ENCODE results near the gene COPB2.

Gene COPB2

DNA sequence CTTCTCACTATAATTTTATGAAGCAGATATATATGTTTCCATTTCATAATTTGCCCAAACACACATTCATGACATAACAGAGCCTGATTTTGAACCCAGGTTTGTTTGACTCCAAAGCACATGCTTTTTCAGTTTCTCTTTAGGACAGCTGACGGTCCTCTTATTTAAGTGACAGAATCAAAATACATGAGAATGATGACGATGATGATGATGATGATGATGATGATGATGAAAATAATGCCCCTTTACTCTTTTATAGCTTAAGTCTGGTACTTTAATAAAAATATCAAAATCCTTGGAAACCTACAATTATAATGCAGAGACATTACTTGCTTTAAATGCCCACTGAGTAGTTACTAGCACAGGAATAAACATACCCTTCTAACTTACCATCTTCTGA is 15.3 kb downstream of the COPB2 start:
- TF ChIP-seq, protein P1, sequence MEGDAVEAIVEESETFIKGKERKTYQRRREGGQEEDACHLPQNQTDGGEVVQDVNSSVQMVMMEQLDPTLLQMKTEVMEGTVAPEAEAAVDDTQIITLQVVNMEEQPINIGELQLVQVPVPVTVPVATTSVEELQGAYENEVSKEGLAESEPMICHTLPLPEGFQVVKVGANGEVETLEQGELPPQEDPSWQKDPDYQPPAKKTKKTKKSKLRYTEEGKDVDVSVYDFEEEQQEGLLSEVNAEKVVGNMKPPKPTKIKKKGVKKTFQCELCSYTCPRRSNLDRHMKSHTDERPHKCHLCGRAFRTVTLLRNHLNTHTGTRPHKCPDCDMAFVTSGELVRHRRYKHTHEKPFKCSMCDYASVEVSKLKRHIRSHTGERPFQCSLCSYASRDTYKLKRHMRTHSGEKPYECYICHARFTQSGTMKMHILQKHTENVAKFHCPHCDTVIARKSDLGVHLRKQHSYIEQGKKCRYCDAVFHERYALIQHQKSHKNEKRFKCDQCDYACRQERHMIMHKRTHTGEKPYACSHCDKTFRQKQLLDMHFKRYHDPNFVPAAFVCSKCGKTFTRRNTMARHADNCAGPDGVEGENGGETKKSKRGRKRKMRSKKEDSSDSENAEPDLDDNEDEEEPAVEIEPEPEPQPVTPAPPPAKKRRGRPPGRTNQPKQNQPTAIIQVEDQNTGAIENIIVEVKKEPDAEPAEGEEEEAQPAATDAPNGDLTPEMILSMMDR (conservative IDR thresholded peaks at IDR 0.05) = no peak
- H3K27ac ChIP-seq = no peak overlapping the region

DNA sequence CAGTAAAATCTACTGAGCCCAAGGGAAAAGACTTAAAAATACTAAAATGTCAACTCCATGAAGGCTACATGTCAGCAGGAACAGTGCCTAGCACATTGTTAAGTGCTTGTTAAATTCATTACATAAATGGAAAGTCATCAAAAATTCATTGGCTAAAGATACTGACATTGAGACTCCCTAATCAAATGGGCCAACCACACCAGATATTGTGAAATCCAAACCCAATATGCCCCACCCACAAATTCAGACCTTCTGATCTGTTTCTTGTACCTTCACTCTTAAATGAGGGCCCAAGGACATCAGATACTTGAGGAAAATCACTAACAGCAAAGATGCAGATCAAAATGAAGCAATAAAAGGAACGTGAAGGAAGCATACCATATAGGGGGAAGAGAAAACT is 24.9 kb downstream of the COPB2 start:
- H3K27ac ChIP-seq = no peak overlapping the region
- TF ChIP-seq, protein P1 (conservative IDR thresholded peaks at IDR 0.05) = no peak

DNA sequence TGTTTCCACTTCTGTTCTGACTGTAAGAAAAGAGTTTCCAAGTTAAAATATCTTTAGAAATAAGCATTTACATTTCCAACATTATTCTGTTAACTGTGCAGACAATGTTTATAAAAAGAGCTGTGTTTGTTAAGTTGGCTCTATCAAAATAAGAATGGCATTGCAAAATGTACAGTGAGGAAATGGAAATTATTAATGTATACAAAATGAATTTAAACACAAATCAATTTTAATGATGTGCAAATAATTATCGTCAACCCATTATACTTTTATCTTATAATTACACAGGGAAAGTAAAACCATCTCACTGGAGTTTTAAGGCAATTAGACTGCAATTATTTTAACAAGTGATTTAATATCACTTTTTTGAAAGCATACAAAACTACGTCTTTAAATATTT is 28.2 kb downstream of the COPB2 start:
- no peak overlapping the region for H3K27ac ChIP-seq
- TF ChIP-seq, protein P1 (conservative IDR thresholded peaks at IDR 0.05) = no peak

DNA sequence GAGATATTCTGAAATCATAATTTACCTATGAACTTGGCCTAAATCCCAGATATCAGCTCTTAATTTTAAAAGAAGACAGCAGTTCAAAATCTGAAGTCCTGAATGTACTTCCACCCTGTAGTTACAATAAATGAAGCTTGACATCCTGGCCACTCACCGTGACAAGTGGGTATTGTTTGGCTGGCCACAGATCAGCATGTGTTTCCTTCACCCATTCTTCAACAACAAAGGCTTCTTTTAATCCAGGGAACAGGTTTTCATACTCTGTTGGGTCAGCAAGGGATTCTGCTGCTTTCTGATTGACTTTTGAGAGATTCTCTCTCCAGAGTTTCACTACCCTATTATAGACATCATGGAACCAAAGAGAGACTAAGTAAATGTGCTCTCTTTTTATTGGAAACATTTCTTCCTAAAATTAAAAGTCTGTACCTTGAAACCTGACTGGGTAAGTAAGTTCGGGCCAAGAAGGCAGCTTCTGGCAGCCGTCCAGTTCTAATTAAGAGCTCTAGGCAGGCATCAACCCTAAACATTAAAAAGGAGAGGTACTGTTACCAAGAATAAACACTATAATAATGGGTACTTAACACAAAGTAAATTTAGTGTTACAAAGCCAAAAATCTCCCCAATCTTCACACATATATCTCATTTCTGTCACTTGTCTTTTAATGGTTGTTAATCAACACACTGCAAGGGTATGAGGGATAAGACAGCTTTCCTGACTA is 30.4 kb downstream of the COPB2 start:
- no peak overlapping the region; the same call in 1 of the 2 replicates for H3K27ac ChIP-seq
- TF ChIP-seq, protein P1 (conservative IDR thresholded peaks at IDR 0.05) = no peak

DNA sequence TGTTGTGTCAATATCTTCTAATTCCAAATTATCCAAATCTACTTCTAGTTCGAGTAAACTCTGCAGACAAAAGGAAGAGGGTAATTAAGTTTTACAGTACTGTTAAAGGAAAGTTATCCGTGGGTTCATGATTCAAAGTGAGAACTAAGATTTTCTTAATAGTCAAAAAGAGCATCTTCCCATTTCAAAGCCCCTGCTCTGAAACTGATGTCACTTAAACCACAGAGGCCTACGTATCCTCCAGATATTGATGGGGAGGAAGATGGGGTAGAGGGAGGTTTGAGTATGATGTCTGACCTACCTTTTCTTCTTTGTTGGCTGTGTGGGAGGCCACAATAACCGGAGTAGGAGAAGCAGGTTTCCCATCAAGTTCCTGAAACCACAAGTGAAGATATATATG is 31.5 kb downstream of the COPB2 start:
- TF ChIP-seq, protein P1 (conservative IDR thresholded peaks at IDR 0.05) = no peak
- H3K27ac ChIP-seq = no peak overlapping the region

DNA sequence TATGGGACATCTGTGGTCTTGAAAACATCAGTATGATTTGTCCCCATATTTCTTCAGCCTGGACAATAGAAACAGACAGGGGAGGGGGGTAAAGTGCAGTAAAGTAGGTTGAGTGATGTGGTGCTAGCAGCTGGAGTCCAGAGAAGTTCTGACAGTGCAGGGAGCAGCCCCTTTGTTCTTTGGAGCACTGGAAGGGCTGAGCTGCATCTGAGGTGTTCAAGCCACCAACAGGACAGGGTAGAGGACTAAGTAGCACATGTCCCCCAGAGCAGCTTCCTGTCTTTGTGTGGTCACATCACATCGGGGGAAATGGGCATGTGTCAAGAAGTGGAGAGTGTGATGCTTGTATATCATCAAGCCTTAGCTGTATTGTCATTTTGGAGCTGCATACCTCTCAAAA is 33.6 kb downstream of the COPB2 start:
- no peak overlapping the region for H3K27ac ChIP-seq

DNA sequence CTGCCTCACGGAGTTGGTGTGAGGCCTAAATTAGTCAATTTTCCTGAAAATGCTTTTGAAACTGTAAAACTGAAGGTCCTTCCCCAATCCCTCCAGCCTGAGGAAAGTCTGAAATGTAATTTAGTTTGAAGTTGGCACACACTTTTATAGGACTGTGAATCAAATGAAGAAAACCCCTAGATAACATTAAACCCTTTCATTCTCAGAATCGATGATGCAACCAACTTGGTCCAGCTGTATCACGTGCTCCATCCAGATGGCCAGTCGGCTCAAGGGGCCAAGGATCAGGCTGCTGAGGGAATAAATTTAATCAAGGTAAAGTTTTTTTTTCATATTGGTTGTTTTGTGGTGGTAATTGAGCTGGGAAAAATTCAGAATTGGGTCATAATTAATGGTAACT is 34.0 kb downstream of the COPB2 start:
- no peak overlapping the region for H3K27ac ChIP-seq
- TF ChIP-seq, protein P1 (conservative IDR thresholded peaks at IDR 0.05) = no peak

More for the DNA sequence above, 33.6 kb downstream of the COPB2 start:
- TF ChIP-seq, protein P1 (conservative IDR thresholded peaks at IDR 0.05) = no peak
